ENCODE results near the gene TSPAN32. TPM values are rescaled to one million over a fixed set of nuclear protein-coding genes. Genes with fewer than 3 reads are reported as not detected.
A peak's percentile ranks its signal among the peaks of the same experiment; 100 is the strongest.

The TSPAN32 gene
- polyA plus RNA-seq, 1 donor (not counting 4 experiments of a cell fraction or from before 2014, with no cell fraction given) = not detected

- no peaks in the 10 kb centered on the region for H3K9me1 ChIP-seq (ENCODE audit: control insufficient read depth, extremely low read depth, insufficient read depth, low read length)
- H3K4me2 ChIP-seq (ENCODE audit: control insufficient read depth, extremely low read depth, insufficient read depth, low read depth, low read length) = no peak overlapping the region
- H3K27ac ChIP-seq (ENCODE audit: control insufficient read depth, insufficient read depth, low read length) = no peak overlapping the region
- dilution Hi-C loops (cut with MboI; ENCODE audit: extremely low pct_ligation_motif_present, low sequenced_read_pairs) = no loop called here
- no peak overlapping the region for H2AFZ ChIP-seq (ENCODE audit: control insufficient read depth, low read length)
- FAIRE-seq (no peak), DNase-seq (ENCODE audit: low read depth, low spot score) (no peak)
- no peaks in the 10 kb centered on the region for H3K79me2 ChIP-seq (ENCODE audit: control insufficient read depth, insufficient read depth, low read length)
- H3K4me1 ChIP-seq (ENCODE audit: control insufficient read depth, extremely low read depth, insufficient read depth, low read length) = no peaks in the 10 kb centered on the region
- H3K4me3 ChIP-seq (ENCODE audit: control insufficient read depth in 2 of 3, extremely low read depth in 1 of 3, insufficient read depth in 2 of 3, low read depth in 1 of 3, low read length in 3 of 3) = no peak overlapping the region
- H3K9me3 ChIP-seq (ENCODE audit: control insufficient read depth, low read depth, low read length) = no peaks in the 10 kb centered on the region
- H4K20me1 ChIP-seq (ENCODE audit: control insufficient read depth, extremely low read depth, insufficient read depth, low read length) = no peaks in the 10 kb centered on the region
- TF ChIP-seq, protein P1, sequence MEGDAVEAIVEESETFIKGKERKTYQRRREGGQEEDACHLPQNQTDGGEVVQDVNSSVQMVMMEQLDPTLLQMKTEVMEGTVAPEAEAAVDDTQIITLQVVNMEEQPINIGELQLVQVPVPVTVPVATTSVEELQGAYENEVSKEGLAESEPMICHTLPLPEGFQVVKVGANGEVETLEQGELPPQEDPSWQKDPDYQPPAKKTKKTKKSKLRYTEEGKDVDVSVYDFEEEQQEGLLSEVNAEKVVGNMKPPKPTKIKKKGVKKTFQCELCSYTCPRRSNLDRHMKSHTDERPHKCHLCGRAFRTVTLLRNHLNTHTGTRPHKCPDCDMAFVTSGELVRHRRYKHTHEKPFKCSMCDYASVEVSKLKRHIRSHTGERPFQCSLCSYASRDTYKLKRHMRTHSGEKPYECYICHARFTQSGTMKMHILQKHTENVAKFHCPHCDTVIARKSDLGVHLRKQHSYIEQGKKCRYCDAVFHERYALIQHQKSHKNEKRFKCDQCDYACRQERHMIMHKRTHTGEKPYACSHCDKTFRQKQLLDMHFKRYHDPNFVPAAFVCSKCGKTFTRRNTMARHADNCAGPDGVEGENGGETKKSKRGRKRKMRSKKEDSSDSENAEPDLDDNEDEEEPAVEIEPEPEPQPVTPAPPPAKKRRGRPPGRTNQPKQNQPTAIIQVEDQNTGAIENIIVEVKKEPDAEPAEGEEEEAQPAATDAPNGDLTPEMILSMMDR (optimal IDR thresholded peaks at IDR 0.05 in 1 of 3, IDR thresholded peaks at IDR 0.05 in 1 of 3, conservative IDR thresholded peaks at IDR 0.05 in 1 of 3; ENCODE audit: extremely low read depth in 1 of 3, insufficient read depth in 2 of 3, low read length in 3 of 3) = no peak
- TF ChIP-seq EZH2 (IDR thresholded peaks at IDR 0.05; ENCODE audit: low read length) = no peak
- H3K9ac ChIP-seq (ENCODE audit: control insufficient read depth, extremely low read depth, insufficient read depth, low read length) = no peak overlapping the region
- no peaks in the 10 kb centered on the region for H3K36me3 ChIP-seq (ENCODE audit: control insufficient read depth in 2 of 2, extremely low read depth in 1 of 2, insufficient read depth in 2 of 2, low read length in 2 of 2)
- H3K27me3 ChIP-seq (ENCODE audit: control insufficient read depth, extremely low read depth, insufficient read depth, low read length) = peaks cover 11% of the 10 kb centered on the region
Observed at GRCh38 chr11:2298131-2298794, 3.5 kb upstream of the TSPAN32 start.

DNA sequence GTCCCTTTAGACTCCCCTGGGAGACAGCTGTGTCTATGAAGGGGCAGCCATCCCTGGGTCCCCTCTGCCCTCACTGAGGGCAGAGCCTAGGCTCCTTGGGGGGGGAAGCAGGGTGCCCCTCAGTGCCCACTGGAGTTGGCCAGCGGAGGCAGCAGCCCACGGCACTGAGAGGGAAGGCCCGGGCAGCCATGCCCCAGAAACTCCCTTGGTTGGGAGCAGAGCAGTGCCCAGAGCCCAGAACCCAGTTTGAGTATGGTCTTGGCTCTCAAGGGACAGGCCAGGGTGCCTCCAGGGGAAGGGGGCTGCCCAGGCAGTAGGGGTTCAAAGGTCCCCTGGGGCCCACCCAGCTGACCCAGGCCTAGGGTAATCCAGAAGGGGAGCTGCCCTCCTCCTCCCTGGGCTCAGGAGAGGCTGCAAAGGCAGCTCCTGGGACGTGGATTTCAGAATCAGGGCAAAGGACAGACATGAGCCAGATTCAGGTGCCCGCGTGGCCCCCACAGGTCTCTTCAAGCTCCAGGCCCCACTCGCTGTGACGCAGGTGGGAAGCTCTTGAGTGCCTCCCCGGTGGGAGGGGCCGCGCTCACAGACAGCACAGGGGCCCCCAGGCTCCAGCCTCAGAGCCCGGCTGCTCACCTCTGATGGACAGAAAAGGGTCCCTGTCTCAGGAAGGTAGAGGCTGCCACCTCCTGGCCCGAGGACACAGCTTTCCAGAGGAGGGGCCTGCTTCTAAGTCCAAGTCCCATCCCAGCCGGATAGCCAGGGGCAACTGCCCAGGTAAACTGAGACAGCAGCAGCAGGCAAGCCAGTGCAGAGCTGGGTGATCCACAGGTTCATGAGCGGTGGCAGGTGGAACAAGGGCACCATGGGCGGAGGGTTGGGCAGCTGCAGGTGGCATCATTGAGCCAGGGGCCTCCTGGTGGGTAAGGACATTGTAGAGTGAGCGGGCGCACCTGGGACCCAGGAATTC, 2.7 kb upstream of the TSPAN32 start:
- no peaks in the 10 kb centered on the region for H3K9me1 ChIP-seq (ENCODE audit: control insufficient read depth, extremely low read depth, insufficient read depth, low read length)
- TF ChIP-seq, protein P1 (optimal IDR thresholded peaks at IDR 0.05 in 1 of 3, IDR thresholded peaks at IDR 0.05 in 1 of 3, conservative IDR thresholded peaks at IDR 0.05 in 1 of 3; ENCODE audit: extremely low read depth in 1 of 3, insufficient read depth in 2 of 3, low read length in 3 of 3) = peak; percentile 43 to 82 (median 73)
- no peak for TF ChIP-seq EZH2 (IDR thresholded peaks at IDR 0.05; ENCODE audit: low read length)
- peak; percentile 4 for DNase-seq (ENCODE audit: low read depth, low spot score)
- no peak overlapping the region for H3K27ac ChIP-seq (ENCODE audit: control insufficient read depth, insufficient read depth, low read length)
- FAIRE-seq = no peak
- no peaks in the 10 kb centered on the region for H3K36me3 ChIP-seq (ENCODE audit: control insufficient read depth in 2 of 2, extremely low read depth in 1 of 2, insufficient read depth in 2 of 2, low read length in 2 of 2)
- H4K20me1 ChIP-seq (ENCODE audit: control insufficient read depth, extremely low read depth, insufficient read depth, low read length) = no peaks in the 10 kb centered on the region
- peaks cover 11% of the 10 kb centered on the region for H3K27me3 ChIP-seq (ENCODE audit: control insufficient read depth, extremely low read depth, insufficient read depth, low read length)
- no peak overlapping the region for H3K4me2 ChIP-seq (ENCODE audit: control insufficient read depth, extremely low read depth, insufficient read depth, low read depth, low read length)
- no peak overlapping the region for H3K4me3 ChIP-seq (ENCODE audit: control insufficient read depth in 2 of 3, extremely low read depth in 1 of 3, insufficient read depth in 2 of 3, low read depth in 1 of 3, low read length in 3 of 3)
- H2AFZ ChIP-seq (ENCODE audit: control insufficient read depth, low read length) = no peak overlapping the region
- H3K79me2 ChIP-seq (ENCODE audit: control insufficient read depth, insufficient read depth, low read length) = no peaks in the 10 kb centered on the region
- H3K9ac ChIP-seq (ENCODE audit: control insufficient read depth, extremely low read depth, insufficient read depth, low read length) = no peak overlapping the region
- dilution Hi-C loops (cut with MboI; ENCODE audit: extremely low pct_ligation_motif_present, low sequenced_read_pairs) = no loop called here
- no peaks in the 10 kb centered on the region for H3K4me1 ChIP-seq (ENCODE audit: control insufficient read depth, extremely low read depth, insufficient read depth, low read length)
- H3K9me3 ChIP-seq (ENCODE audit: control insufficient read depth, low read depth, low read length) = no peaks in the 10 kb centered on the region

Measured in keratinocyte (primary cell).